ENCODE results near the gene CAND1.
"Not testable (repeated sequence)": the region's sequence is repeated elsewhere in the genome, so short reads cannot be mapped to it uniquely, and the experiment has no call there.

The CAND1 gene

DNA sequence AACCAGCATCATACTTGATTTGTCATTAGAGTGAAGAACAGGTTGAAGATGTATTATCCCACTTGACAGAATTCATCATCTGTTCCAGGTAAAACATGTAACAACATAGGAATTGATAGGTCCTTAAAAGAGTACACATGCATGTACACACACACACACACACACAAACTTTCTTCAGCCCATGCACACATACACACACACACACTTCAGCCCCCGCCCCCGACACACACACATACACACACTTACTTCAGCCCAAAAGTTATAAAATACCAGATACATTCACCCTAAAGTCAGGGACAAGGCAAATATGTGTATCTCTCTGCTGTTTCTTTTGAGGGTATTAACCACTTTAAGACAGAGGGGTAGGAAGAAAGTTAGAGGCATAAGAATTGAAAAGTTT lies 15.4 kb downstream of the CAND1 start:
- no peak for ATAC-seq

DNA sequence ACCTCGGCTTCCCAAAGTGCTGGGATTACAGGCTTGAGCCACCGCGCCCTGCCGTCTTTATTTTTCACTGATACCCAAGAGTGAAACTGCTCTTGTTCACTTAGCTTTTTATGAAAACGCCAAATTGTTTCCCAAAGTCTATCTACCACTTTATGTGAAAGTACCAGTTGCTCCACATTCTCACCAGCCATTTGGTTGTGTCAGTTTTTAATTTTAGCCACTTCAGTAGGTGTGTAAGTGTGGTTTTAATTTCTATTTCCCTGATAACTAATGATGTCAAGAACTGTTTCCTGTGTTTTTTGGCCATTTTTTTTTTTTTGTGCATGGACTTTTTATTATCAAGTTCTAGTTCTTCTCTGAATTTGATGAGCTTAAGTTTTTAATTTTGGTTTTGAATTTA lies 17.1 kb downstream of the CAND1 start:
- ATAC-seq = no peak

DNA sequence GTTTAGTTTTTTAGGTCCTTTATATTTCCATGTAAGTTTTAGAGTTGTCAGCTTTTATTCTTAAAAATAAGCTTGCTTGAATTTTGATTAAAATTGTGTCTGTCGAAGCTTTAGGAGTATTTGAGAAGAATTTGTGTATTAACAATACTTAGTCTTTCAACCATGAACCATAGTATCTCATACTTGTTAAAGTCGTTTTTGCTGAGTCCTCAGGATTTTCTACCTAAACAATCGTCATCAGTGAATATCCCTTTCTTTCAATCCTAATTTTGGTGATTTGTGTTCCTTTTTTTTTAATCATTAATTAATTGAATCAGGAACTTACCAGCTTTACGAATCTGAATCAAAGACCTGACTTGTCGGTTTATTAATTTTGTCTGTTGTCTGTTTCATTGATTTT lies 18.2 kb downstream of the CAND1 start:
- no peak for ATAC-seq

DNA sequence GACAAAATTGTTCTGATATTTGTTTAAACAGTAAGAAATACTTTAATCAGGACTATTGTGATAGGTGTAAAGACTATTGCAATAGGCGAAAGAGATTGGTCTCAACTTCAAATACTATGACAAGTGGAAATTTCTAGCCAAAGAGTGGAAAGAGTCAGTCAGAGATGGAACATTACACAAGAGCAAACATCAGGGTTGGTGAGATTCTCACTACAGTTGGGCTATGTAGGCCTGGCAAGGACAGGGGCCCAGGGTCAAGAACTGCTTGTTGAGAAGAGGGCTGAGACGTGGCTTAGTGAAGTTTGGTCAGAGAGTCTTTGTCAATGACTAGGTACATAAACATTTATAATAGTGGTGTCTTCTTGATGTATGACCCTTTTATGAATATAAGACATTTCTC lies 19.4 kb downstream of the CAND1 start:
- ATAC-seq = no peak

DNA sequence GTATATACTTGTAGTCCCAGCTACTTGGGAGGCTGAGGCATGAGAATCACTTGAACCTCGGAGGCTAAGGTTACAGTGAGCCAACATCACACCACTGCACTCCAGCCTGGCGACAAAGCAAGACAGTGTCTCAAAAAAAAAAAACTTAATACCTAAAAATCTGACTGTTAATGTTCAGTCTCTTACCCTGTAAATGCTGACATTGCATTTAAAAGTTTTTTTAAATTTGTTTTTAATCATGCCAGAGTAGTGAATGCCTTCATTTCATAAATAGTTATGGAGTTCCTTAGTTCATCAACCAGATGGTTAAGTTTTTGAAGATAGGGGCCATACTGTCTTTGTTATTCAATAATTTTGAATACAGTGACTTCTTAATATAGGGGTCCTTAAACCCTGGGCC lies 21.2 kb downstream of the CAND1 start:
- ATAC-seq = no peak

DNA sequence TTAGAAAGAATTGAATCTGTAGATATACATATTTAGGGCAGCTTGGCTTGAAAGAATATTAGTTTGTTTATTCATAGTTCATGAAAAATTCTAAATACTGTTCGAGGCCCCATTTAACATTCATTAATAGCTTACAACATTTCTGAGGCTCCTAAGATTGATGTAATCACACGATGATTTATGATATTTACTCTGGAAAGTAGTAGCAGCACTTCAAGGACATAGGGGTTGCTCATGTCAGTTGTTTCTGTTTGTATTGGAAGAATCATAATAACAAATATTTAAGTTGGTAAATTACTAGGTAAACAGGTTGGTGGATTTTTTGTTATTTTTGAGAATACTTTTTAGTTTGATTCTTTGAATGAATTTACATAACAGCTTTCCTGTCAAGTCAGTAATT lies 30.4 kb downstream of the CAND1 start:
- ATAC-seq = no peak

DNA sequence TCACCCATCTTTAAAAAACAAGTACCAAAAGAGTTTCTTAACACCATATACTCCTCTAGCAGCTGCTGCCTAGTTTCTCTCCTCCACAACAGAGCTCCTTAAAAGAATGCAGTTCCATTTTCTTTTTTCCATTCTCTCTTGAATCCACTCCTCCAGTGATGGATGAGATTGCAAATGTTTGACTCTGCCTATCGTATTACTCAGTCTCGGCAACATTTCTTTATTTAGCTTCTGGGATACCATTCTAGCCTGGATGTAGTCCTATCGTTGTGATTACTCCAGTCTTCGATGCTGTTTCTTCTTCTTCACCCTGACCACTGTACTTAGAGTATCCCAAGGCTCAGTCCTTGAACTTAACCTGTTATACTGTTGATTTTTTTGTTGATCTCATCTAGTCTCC lies 30.8 kb downstream of the CAND1 start:
- no peak for ATAC-seq

DNA sequence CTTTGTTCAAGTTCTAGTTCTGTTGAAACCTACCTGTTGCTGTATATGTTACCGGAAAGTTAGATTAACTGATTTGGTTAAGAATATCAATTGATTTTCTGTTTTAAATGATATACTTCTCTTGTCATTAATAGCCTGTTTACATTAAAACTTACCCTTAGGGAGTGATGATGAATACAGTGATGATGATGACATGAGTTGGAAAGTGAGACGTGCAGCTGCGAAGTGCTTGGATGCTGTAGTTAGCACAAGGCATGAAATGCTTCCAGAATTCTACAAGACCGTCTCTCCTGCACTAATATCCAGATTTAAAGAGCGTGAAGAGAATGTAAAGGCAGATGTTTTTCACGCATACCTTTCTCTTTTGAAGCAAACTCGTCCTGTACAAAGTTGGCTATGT lies 33.0 kb downstream of the CAND1 start:
- ATAC-seq = no peak

DNA sequence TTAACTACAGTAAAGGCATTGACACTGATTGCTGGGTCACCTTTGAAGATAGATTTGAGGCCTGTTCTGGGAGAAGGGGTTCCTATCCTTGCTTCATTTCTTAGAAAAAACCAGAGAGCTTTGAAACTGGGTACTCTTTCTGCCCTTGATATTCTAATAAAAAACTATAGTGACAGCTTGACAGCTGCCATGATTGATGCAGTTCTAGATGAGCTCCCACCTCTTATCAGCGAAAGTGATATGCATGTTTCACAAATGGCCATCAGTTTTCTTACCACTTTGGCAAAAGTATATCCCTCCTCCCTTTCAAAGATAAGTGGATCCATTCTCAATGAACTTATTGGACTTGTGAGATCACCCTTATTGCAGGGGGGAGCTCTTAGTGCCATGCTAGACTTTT lies 36.4 kb downstream of the CAND1 start:
- ATAC-seq = no peak

DNA sequence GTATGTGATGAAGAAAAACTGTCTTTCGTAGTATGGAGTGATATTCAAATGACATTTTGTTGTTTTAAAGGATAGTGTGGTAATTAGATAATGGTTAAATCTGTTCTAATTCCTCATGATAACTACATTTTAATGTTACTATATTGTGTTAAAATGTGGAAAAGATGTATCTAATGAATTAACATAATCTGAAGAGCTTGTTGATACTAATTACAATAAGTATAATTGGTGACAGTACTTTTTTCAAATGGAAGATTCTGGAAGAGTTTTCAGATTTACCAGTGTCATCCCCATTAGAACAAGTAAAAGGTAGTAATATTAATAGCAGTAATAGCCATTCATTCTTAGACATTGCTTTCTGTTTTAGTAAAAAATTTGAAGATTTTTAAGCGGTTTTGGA lies 37.6 kb downstream of the CAND1 start:
- ATAC-seq = no peak

DNA sequence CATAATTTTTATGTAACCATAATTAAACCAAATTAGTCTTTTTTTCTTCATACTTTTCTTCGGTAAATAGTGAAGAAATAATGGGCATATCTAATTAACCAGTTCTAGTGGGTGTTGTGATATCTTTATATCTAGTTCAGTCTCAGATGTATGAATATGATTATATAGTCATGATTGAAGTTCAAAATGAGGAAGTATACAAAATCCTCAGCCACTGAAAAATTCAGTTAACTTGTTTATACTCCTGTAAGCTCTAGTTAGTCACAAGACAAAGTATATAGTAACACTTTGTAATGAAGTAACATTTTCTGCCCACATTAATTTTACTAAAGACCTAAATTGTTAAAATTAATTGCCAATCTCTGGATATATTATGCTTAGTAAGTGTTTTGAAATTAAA lies 46.5 kb downstream of the CAND1 start:
- ATAC-seq = no peak

DNA sequence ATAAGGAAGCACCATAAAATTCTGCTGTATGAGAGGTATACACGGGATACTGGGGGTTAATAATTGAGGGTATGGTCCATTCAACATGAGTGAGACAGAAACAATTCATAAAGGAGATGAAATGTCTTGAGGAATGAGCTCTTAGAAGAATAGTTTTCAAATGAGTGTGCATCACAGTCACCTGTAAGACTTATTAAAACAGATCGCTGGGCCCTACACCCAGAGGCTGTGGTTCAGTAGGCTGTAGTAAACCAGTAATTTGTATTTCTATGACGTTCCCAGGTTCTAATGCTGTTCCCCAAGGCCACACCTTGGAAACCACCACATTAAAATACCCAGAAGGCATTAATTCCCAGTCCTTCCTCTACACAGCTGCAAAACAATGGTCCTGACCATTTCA lies 49.6 kb downstream of the CAND1 start:
- ATAC-seq = no peak

DNA sequence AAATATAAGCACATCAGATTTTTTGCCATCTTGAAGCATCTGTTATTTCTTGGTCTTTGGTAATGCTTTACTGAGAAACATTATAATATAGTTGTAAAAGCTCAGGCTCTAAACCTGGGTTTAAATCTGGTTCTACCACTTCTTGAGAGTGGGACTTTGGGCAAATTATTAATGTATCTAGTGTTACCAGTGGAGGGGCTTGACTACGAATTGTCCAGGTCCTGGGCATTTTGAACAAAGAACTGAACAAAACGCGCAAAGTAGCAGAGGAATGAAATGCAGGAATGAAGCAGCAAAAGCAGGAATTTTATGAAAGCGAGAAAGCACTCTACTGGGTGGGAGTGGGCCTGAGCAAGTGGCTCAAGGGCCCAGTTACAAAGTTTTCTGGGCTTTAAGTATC lies 50.8 kb downstream of the CAND1 start:
- no peak for ATAC-seq

DNA sequence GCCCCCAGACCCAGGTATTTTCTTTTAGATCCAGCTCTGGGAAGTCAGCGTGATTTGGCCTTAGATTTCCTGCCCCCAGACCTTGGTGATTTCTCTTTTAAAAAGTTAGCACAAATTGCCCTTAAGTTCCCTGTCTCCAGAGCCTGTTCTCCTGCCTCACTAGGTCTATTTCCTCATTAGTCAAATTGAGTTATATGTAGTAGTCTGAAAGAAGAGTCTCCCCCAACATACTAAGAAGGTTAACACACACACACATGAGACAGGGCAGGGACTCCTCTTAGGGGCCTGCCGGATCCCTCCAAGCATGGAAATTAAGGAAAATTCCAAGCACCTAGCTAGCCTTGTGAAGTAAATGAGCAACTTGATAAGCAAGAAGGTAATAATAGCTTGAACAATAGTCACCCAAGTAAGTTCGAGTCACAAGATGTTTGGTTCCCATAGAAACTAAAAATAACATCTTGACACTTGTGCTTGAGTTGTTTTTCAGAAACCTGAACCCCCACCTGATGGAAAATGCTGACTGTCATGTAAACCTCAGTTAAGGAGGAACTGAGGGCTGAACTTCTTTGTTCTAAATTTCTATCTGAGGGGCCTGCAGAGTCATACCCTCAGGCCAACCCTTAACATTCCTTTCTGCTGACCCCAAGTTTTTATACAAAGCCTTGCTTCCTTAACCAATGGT lies 51.6 kb downstream of the CAND1 start:
- peak; percentile 43 to 53 for ATAC-seq

DNA sequence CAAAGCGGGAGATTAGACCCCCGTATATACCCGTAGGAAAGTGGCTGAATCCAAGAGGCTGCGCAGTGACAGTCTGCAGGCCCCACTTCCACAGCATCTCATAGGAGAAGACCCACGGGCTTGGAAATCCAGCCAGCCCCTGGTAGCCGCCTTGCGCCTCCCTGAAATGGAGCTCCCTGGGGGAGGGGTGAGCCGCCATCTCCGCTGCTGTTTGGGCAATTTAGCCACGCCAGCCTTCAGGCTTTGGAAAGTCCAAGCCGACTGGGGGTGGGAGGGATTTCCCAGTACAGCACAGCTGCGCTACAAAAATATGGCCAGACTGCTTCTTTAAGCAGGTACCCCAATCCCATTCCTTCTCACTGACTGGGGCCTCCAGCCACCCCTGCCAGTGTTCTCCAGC lies 53.4 kb downstream of the CAND1 start:
- ATAC-seq = no peak

DNA sequence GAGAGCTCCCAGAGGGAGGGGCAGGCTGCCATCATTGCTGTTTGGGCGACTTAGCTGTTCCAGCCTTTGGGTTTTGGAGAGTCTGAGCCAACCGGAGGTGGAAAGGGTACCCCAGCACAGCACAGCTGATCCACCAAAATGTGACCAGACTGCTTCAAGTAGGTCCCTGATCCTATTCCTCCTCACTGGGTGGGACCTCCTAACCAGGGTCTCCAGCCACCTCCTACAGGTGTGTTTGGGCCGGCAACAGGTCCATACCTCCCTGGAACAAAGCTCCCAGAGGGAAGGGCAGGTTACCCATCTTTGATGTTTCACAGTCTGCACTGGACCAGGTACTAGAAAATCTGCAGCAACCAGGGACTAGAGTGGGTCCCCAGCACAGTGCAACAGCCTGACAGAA lies 53.8 kb downstream of the CAND1 start:
- ATAC-seq = no peak

DNA sequence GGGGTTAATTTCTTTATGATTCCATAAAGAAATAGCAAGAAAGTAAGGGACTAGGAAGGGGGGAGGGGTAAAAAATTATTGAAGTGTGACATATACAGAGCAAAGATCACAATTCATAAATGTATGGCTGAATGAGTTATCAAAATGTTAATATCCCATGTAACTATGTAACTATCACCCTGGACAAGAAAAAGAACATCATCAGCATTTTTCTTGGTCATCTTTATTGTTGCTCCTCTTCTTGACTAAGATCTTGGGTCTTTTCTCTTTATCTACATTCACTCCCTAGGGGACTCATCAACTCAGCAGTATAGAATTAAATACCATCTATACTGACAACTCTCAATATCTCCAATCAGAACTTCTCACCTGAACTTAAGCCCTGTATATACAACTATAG lies 57.5 kb downstream of the CAND1 start:
- ATAC-seq = no peak

DNA sequence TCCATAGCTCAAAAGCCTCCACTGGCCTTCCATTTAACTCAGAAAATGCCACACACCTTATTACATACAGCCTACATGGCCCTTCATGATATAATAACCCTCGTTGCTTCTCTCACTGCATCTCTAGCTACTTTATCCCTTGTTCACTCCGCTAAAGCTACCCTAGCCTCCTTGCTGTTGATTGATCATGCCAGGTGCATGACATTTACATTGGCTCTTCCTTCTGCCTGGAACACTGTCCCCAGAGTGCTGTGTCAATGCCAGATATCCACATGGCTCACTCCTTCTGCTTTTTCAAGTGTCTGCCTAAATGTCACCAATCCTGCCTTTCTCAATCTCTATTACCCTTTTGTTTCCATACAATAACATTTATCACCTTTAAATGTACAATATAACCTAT lies 58.3 kb downstream of the CAND1 start:
- no peak for ATAC-seq

DNA sequence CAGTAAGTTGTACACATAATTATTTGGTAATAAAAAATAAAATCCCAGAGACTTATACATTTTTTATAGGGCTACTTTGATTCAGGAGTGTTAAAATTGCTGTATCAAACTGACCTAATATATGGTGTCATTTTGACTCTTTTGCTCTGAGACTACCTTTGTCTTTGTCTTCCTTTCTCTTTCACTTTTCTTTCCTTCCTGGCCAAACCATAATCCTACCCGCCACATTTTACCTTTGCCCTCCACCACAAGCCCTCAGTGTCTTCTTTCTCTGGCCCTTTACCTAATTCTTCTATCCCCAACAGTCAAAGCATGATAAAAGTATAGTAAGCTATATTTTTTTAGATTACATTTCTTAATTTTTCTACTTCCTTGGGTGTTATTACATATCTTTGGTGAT lies 62.0 kb downstream of the CAND1 start:
- no peak for ATAC-seq

DNA sequence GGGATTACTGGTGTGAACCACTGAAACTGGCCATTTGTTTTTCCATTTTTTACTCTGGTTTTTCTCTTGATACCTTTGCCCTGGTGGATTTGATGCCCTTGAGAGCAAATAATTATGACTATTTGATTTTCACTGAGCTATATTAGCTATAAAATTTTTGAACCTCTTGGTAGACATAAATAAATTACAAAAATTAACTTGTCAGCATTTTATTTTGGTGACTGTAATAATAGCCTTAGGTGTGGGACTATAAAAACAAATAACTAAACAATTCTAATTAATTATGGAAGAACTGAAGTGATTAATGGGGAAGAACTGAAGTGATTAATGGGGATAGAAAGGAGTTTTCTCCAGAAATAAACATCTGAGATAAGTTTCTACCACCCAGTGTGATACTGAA lies 62.7 kb downstream of the CAND1 start:
- no peak for ATAC-seq

DNA sequence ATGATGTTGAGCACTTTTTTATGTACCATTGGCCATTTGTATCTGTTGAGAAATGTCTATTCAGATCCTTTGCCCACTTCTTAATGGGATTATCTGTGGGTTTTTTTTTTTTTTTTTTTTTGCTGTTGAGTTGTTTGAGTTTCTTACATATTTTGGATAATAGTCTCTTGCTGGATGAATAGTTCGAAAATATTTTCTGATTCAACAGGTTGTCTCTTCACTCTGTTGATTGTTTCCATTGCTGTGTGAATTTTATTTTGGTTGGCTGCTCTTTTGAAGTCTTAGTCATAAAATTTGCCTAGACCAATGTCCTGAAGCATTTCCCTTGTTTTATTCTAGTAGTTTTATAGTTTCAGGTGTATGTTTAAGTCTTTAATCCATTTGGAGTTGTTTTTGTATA lies 64.5 kb downstream of the CAND1 start:
- no peak for ATAC-seq

DNA sequence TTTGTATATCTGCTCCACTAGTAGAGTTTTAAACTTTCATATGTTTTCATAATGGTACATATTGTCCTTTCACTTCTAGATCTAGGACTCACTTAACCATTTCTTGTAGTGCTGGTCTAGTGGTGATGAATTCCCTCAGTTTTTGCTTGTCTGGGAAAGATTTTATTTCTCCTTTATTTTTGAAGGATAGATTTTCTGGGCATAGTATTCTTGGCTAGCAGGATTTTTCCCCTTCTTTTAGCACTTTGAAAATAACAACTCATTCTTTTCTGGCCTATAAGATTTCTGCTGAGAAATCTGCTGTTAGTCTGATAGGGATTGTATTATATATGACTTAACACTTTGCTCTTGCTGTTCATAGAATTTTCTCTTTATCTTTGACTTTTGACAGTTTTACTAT lies 69.3 kb downstream of the CAND1 start:
- ATAC-seq = no peak

DNA sequence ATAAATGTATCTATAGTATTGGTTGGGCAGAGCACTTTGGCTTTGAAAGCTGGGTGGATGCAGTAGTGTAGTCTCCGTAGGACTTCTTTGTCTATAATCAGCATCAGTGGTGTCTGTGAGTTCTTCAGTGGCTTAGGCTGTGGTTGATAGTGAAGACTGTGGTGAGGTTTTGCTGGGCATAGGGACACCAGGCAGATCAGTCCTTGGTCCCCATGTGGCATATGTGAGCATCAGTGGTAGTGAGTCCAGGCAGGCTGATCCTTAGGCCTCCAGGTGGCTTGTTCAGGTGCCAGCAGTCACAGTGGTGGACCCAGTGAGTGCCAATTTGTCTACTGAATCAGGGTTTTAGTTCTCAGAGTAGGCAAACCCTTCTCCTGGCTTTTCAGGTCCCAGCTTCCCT lies 70.4 kb downstream of the CAND1 start:
- no peak for ATAC-seq

DNA sequence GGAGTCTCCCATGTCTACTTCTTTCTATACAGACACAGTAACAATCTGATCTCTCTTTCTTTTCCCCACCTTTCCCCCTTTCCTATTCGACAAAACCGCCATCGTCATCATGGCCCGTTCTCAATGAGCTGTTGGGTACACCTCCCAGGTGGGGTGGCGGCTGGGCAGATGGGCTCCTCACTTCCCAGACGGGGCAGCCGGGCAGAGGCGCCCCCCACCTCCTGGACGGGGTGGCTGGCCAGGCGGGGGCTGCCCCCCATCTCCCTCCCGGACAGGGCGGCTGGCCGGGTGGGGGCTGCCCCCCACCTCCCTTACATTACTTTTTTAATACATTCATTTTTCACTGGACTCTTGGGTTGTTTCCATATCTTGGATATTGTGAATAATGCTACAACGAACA lies 71.9 kb downstream of the CAND1 start:
- not testable (repeated sequence) for ATAC-seq

DNA sequence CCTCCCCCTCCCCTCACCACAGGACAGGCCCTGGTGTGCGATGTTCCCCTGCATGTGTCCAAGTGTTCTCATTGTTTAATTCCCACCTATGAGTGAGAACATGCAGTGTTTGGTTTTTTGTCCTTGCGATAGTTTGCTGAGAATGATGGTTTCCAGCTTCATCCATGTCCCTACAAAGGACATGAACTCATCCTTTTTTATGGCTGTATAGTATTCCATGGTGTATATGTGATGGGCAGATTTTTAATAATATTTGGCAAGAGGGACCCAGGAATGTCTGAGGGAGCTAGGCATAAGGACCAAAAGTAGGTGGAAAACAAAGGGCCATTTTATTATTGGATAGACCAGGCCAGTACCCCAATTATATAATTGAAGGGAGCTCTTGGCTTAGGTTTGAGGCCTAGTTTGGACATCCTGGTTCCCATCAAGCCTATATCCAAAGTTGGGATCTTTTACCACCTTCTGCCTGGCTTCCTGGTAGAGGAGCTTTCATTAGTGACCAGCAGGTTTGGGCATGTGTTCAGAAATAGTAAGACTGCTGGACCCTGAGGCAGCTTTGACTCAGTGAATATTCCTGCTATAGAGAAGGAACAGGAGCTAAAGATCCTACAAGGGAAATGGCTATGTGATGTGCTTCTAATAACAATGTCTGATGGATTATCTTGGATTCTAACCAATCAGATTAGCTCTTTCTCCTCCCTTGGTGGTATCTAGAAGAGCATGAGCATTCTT lies 76.0 kb downstream of the CAND1 start:
- no peak for ATAC-seq
